Measurements from ENCODE around the gene FAT2.

The FAT2 gene

GRCh38 chr5:151628112-151628823 lies 37.1 kb upstream of the FAT2 start:
- no peak for TF ChIP-seq CTCF (IDR thresholded peaks at IDR 0.05)

- no peak for TF ChIP-seq CTCF (IDR thresholded peaks at IDR 0.05)
Observed at GRCh38 chr5:151627650-151628049, 36.5 kb upstream of the FAT2 start.

GRCh38 chr5:151625285-151625684 lies 34.2 kb upstream of the FAT2 start:
- no peak for TF ChIP-seq CTCF (IDR thresholded peaks at IDR 0.05)

GRCh38 chr5:151624476-151624875 lies 33.3 kb upstream of the FAT2 start:
- no peak for TF ChIP-seq CTCF (IDR thresholded peaks at IDR 0.05)

GRCh38 chr5:151622367-151623088 lies 31.4 kb upstream of the FAT2 start:
- TF ChIP-seq CTCF (IDR thresholded peaks at IDR 0.05) = no peak

- no peak for TF ChIP-seq CTCF (IDR thresholded peaks at IDR 0.05)
Observed at GRCh38 chr5:151620461-151620840, 29.3 kb upstream of the FAT2 start.

- TF ChIP-seq CTCF (IDR thresholded peaks at IDR 0.05) = no peak
Observed at GRCh38 chr5:151619812-151620460, 28.8 kb upstream of the FAT2 start.

Measured in LNCAP (cell line).